ENCODE measurements around the gene TMC5. TPM values are rescaled to one million over a fixed set of nuclear protein-coding genes. Genes with fewer than 3 reads are reported as not detected.

The TMC5 gene
- total and polyA plus RNA-seq, 2 donors (not counting 3 experiments of a cell fraction or from before 2014, with no cell fraction given): not detected

DNA sequence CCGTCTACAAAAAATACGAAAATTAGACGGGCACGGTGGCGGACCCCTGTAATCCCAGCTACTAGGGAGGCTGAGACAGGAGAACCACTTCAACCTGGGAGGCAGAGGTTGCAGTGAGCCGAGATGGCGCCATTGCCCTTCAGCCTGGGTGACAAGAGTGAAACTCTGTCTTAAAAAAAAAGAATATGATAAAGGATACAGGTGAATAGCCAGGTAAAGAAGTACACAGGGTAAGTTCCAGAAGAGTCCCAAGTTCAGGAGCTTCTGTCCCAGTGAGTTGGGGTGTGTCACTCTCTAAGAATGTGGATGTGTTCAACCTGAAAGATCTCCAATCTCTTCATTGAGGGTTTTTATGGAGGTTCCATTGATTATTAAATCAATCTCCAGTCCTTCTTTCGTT lies 6.8 kb downstream of the TMC5 start:
- no TSS peak for BruUV-seq (replicated peaks)
- Histone ChIP-seq H3K4me1 (ENCODE audit: control insufficient read depth, extremely low read depth, insufficient read depth, low read length) (no peaks in the 10 kb centered on the region), H3K4me3 (replicated peaks in 1 of 3; ENCODE audit: insufficient read depth in 1 of 3, low read depth in 1 of 3, low read length in 3 of 3) (no peak overlapping the region), H4K20me1 (replicated peaks; ENCODE audit: control insufficient read depth, extremely low read depth, insufficient read depth, low read length) (no peaks in the 10 kb centered on the region), H3K27ac (ENCODE audit: insufficient read depth, low read depth, low read length) (no peak overlapping the region), H3K9me1 (replicated peaks; ENCODE audit: control insufficient read depth, extremely low read depth, insufficient read depth, low read length) (no peaks in the 10 kb centered on the region), H3K27me3 (ENCODE audit: control insufficient read depth in 2 of 2, insufficient read depth in 2 of 2, low read length in 2 of 2) (no peaks in the 10 kb centered on the region), H2AFZ (ENCODE audit: low read depth, low read length) (no peak overlapping the region), H3K79me2 (ENCODE audit: control insufficient read depth, insufficient read depth, low read length) (no peaks in the 10 kb centered on the region), H3K9ac (replicated peaks; ENCODE audit: extremely low read depth, insufficient read depth, low read length) (no peak overlapping the region), H3K4me2 (ENCODE audit: insufficient read depth, low read length) (no peak overlapping the region), H3K9me3 (replicated peaks; ENCODE audit: control insufficient read depth, insufficient read depth, low read length) (no peaks in the 10 kb centered on the region), H3K36me3 (ENCODE audit: control insufficient read depth in 2 of 2, extremely low read depth in 1 of 2, insufficient read depth in 2 of 2, low read length in 2 of 2) (no peaks in the 10 kb centered on the region)
- no peak for TF ChIP-seq POLR2AphosphoS5 (IDR thresholded peaks at IDR 0.05; ENCODE audit: insufficient read depth, low read depth, low read length)
- TF ChIP-seq EZH2 (IDR thresholded peaks at IDR 0.05; ENCODE audit: borderline replicate concordance, low read depth, low read length, severe bottlenecking): no peak
- TF ChIP-seq FOS (IDR thresholded peaks at IDR 0.05; ENCODE audit: borderline replicate concordance, insufficient read depth, low read length): no peak
- TF ChIP-seq, protein P1, sequence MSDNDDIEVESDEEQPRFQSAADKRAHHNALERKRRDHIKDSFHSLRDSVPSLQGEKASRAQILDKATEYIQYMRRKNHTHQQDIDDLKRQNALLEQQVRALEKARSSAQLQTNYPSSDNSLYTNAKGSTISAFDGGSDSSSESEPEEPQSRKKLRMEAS (IDR thresholded peaks at IDR 0.05; ENCODE audit: insufficient read depth, insufficient read length): no peak
- TF ChIP-seq GATA2 (IDR thresholded peaks at IDR 0.05; ENCODE audit: insufficient read depth, insufficient read length, low read depth, low read length): no peak
- no peak for TF ChIP-seq JUN (IDR thresholded peaks at IDR 0.05; ENCODE audit: borderline replicate concordance, insufficient read depth, insufficient read length, low read depth)
- no peak for TF ChIP-seq MYC (IDR thresholded peaks at IDR 0.05; ENCODE audit: low read depth, low read length)
- no peak for TF ChIP-seq POLR2A (IDR thresholded peaks at IDR 0.05; ENCODE audit: low read depth, low read length)
- TF ChIP-seq, protein P2, sequence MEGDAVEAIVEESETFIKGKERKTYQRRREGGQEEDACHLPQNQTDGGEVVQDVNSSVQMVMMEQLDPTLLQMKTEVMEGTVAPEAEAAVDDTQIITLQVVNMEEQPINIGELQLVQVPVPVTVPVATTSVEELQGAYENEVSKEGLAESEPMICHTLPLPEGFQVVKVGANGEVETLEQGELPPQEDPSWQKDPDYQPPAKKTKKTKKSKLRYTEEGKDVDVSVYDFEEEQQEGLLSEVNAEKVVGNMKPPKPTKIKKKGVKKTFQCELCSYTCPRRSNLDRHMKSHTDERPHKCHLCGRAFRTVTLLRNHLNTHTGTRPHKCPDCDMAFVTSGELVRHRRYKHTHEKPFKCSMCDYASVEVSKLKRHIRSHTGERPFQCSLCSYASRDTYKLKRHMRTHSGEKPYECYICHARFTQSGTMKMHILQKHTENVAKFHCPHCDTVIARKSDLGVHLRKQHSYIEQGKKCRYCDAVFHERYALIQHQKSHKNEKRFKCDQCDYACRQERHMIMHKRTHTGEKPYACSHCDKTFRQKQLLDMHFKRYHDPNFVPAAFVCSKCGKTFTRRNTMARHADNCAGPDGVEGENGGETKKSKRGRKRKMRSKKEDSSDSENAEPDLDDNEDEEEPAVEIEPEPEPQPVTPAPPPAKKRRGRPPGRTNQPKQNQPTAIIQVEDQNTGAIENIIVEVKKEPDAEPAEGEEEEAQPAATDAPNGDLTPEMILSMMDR (IDR thresholded peaks at IDR 0.05; ENCODE audit: extremely low read depth in 1 of 2, insufficient read depth in 1 of 2, low read depth in 1 of 2, low read length in 2 of 2): no peak
- ChIA-PET POLR2A (no interaction called here), CTCF (no interaction called here)
- DNase-seq (ENCODE audit: low read depth, low spot score): no peak
- dilution Hi-C loops (cut with MboI; ENCODE audit: extremely low pct_ligation_motif_present, low sequenced_read_pairs): no loop called here
- no peak for FAIRE-seq
- intact Hi-C loops (cut with micrococcal nuclease): no loop called here
